GM18520 (cell line): ENCODE measurements around the gene TOM1L2.

Experiments
- ATAC-seq: cut with Tn5 transposase; IDR thresholded peaks from one replicate; pipeline ENCODE4 v1.9.1; 2021; ENCODE audit not compliant: unreplicated experiment

TOM1L2 gene

GRCh38 chr17:17851103-17852002, 120.8 kb downstream of the TOM1L2 start:
- ATAC-seq: no peak

- ATAC-seq: no peak
These were observed 122.3 kb downstream of the TOM1L2 start for GRCh38 chr17:17849845-17850373.

- ATAC-seq: peak; percentile 65
These were observed 122.9 kb downstream of the TOM1L2 start for GRCh38 chr17:17849147-17849820.

GRCh38 chr17:17848311-17849082, 123.7 kb downstream of the TOM1L2 start:
- no peak for ATAC-seq

- no peak for ATAC-seq
These were observed 124.5 kb downstream of the TOM1L2 start for GRCh38 chr17:17847726-17848125.

GRCh38 chr17:17847118-17847689, 125.0 kb downstream of the TOM1L2 start:
- ATAC-seq: no peak

- ATAC-seq: no peak
These were observed 125.6 kb downstream of the TOM1L2 start for GRCh38 chr17:17846645-17847044.

- ATAC-seq: no peak
These were observed 126.2 kb downstream of the TOM1L2 start for GRCh38 chr17:17846003-17846402.

GRCh38 chr17:17845046-17845775, 127.0 kb downstream of the TOM1L2 start:
- ATAC-seq: no peak

GRCh38 chr17:17844500-17844899, 127.7 kb downstream of the TOM1L2 start:
- ATAC-seq: no peak

GRCh38 chr17:17844079-17844478, 128.1 kb downstream of the TOM1L2 start:
- no peak for ATAC-seq

- ATAC-seq: no peak
These were observed 129.1 kb downstream of the TOM1L2 start for GRCh38 chr17:17843096-17843495.

GRCh38 chr17:17842111-17842876, 129.9 kb downstream of the TOM1L2 start:
- ATAC-seq: no peak

- ATAC-seq: no peak
These were observed 130.6 kb downstream of the TOM1L2 start for GRCh38 chr17:17841601-17842025.

GRCh38 chr17:17840751-17841591, 131.2 kb downstream of the TOM1L2 start:
- no peak for ATAC-seq

- ATAC-seq: peak; percentile 39
These were observed 132.2 kb downstream of the TOM1L2 start for GRCh38 chr17:17839791-17840707.
